ENCODE data around the gene CTAGE1. TPM values are rescaled to one million over a fixed set of nuclear protein-coding genes. Genes with fewer than 3 reads are reported as not detected.
"Not testable (repeated sequence)": the region's sequence is repeated elsewhere in the genome, so short reads cannot be mapped to it uniquely, and the experiment has no call there.

The CTAGE1 gene
- total and polyA plus RNA-seq, 2 donors (not counting 3 experiments of a cell fraction or from before 2014, with no cell fraction given) = not detected

- Histone ChIP-seq H3K9me1 (replicated peaks; ENCODE audit: control insufficient read depth, extremely low read depth, insufficient read depth, low read length) (no peaks in the 10 kb centered on the region), H3K4me2 (ENCODE audit: insufficient read depth, low read length) (peak overlapping the region; percentile 17), H3K4me1 (ENCODE audit: control insufficient read depth, extremely low read depth, insufficient read depth, low read length) (peaks cover 9% of the 10 kb centered on the region), H4K20me1 (replicated peaks; ENCODE audit: control insufficient read depth, extremely low read depth, insufficient read depth, low read length) (no peaks in the 10 kb centered on the region), H3K36me3 (ENCODE audit: control insufficient read depth in 2 of 2, extremely low read depth in 1 of 2, insufficient read depth in 2 of 2, low read length in 2 of 2) (no peaks in the 10 kb centered on the region), H2AFZ (ENCODE audit: low read depth, low read length) (peak overlapping the region; percentile 75), H3K4me3 (replicated peaks in 1 of 3; ENCODE audit: insufficient read depth in 1 of 3, low read depth in 1 of 3, low read length in 3 of 3) (no peak overlapping the region), H3K9me3 (replicated peaks; ENCODE audit: control insufficient read depth, insufficient read depth, low read length) (peaks cover 2% of the 10 kb centered on the region), H3K27ac (ENCODE audit: insufficient read depth, low read depth, low read length) (peak overlapping the region; percentile 74), H3K79me2 (ENCODE audit: control insufficient read depth, insufficient read depth, low read length) (no peaks in the 10 kb centered on the region), H3K27me3 (ENCODE audit: control insufficient read depth in 2 of 2, insufficient read depth in 2 of 2, low read length in 2 of 2) (no peaks in the 10 kb centered on the region), H3K9ac (replicated peaks; ENCODE audit: extremely low read depth, insufficient read depth, low read length) (peak overlapping the region; percentile 43)
- dilution Hi-C loops (cut with MboI; ENCODE audit: extremely low pct_ligation_motif_present, low sequenced_read_pairs) = no loop called here
- POLR2A ChIA-PET = interaction anchor here (0.6 to 0.7 kb wide), 2 partner anchors 11 to 66 kb away, joined by 3 read pairs; no protein-coding TSS in a partner anchor
- peak; percentile 86 for DNase-seq (ENCODE audit: low read depth, low spot score)
- FAIRE-seq = peak; percentile 33
- CTCF ChIA-PET = interaction anchor here (0.6 to 2.0 kb wide), 8 partner anchors 10 to 112 kb away, joined by 3 to 11 read pairs (median 6); no protein-coding TSS in a partner anchor
- TF ChIP-seq JUN (IDR thresholded peaks at IDR 0.05; ENCODE audit: borderline replicate concordance, insufficient read depth, insufficient read length, low read depth) = no peak
- intact Hi-C loops (cut with micrococcal nuclease) = loop anchor here (1.0 to 5.0 kb wide), 4 partner anchors 16 to 170 kb away; no protein-coding TSS in a partner anchor
- no TSS peak for BruUV-seq (replicated peaks)
Measured at GRCh38 chr18:22452226-22452668, 34.5 kb upstream of the CTAGE1 start.

GRCh38 chr18:22451796-22452195, 34.1 kb upstream of the CTAGE1 start:
- no peak overlapping the region for H3K4me3 ChIP-seq (replicated peaks in 1 of 3; ENCODE audit: insufficient read depth in 1 of 3, low read depth in 1 of 3, low read length in 3 of 3)
- dilution Hi-C loops (cut with MboI; ENCODE audit: extremely low pct_ligation_motif_present, low sequenced_read_pairs) = no loop called here
- peak; percentile 29 for DNase-seq (ENCODE audit: low read depth, low spot score)
- no peaks in the 10 kb centered on the region for H3K27me3 ChIP-seq (ENCODE audit: control insufficient read depth in 2 of 2, insufficient read depth in 2 of 2, low read length in 2 of 2)
- no peaks in the 10 kb centered on the region for H4K20me1 ChIP-seq (replicated peaks; ENCODE audit: control insufficient read depth, extremely low read depth, insufficient read depth, low read length)
- intact Hi-C loops (cut with micrococcal nuclease) = loop anchor here (1.0 to 5.0 kb wide), 4 partner anchors 17 to 169 kb away; no protein-coding TSS in a partner anchor
- peak overlapping the region; percentile 74 for H3K27ac ChIP-seq (ENCODE audit: insufficient read depth, low read depth, low read length)
- H3K4me1 ChIP-seq (ENCODE audit: control insufficient read depth, extremely low read depth, insufficient read depth, low read length) = peaks cover 9% of the 10 kb centered on the region
- no peaks in the 10 kb centered on the region for H3K36me3 ChIP-seq (ENCODE audit: control insufficient read depth in 2 of 2, extremely low read depth in 1 of 2, insufficient read depth in 2 of 2, low read length in 2 of 2)
- no peaks in the 10 kb centered on the region for H3K9me1 ChIP-seq (replicated peaks; ENCODE audit: control insufficient read depth, extremely low read depth, insufficient read depth, low read length)
- no peak overlapping the region for H3K9ac ChIP-seq (replicated peaks; ENCODE audit: extremely low read depth, insufficient read depth, low read length)
- ChIA-PET POLR2A (no interaction called here), CTCF (interaction anchor here (1.5 to 2.0 kb wide), 5 partner anchors 14 to 112 kb away, joined by 3 to 7 read pairs (median 6); no protein-coding TSS in a partner anchor)
- H2AFZ ChIP-seq (ENCODE audit: low read depth, low read length) = peak overlapping the region; percentile 11
- H3K4me2 ChIP-seq (ENCODE audit: insufficient read depth, low read length) = peak overlapping the region; percentile 17
- no peak for TF ChIP-seq GATA2 (IDR thresholded peaks at IDR 0.05; ENCODE audit: insufficient read depth, insufficient read length, low read depth, low read length)
- TF ChIP-seq POLR2AphosphoS5 (IDR thresholded peaks at IDR 0.05; ENCODE audit: insufficient read depth, low read depth, low read length) = no peak
- TF ChIP-seq FOS (IDR thresholded peaks at IDR 0.05; ENCODE audit: borderline replicate concordance, insufficient read depth, low read length) = no peak
- TF ChIP-seq MAX (IDR thresholded peaks at IDR 0.05; ENCODE audit: insufficient read depth, insufficient read length) = no peak
- H3K79me2 ChIP-seq (ENCODE audit: control insufficient read depth, insufficient read depth, low read length) = no peaks in the 10 kb centered on the region
- FAIRE-seq = no peak
- BruUV-seq (replicated peaks) = no TSS peak
- H3K9me3 ChIP-seq (replicated peaks; ENCODE audit: control insufficient read depth, insufficient read depth, low read length) = peaks cover 2% of the 10 kb centered on the region

- DNase-seq (ENCODE audit: low read depth, low spot score); H3K4me2 ChIP-seq (ENCODE audit: insufficient read depth, low read length); H3K4me3 ChIP-seq (replicated peaks in 1 of 3; ENCODE audit: insufficient read depth in 1 of 3, low read depth in 1 of 3, low read length in 3 of 3); BruUV-seq (replicated peaks); FAIRE-seq; H3K36me3 ChIP-seq (ENCODE audit: control insufficient read depth in 2 of 2, extremely low read depth in 1 of 2, insufficient read depth in 2 of 2, low read length in 2 of 2); H3K27ac ChIP-seq (ENCODE audit: insufficient read depth, low read depth, low read length); H3K9me3 ChIP-seq (replicated peaks; ENCODE audit: control insufficient read depth, insufficient read depth, low read length); H2AFZ ChIP-seq (ENCODE audit: low read depth, low read length); dilution Hi-C loops (cut with MboI; ENCODE audit: extremely low pct_ligation_motif_present, low sequenced_read_pairs); CTCF ChIA-PET; H3K9ac ChIP-seq (replicated peaks; ENCODE audit: extremely low read depth, insufficient read depth, low read length); H3K9me1 ChIP-seq (replicated peaks; ENCODE audit: control insufficient read depth, extremely low read depth, insufficient read depth, low read length); H3K27me3 ChIP-seq (ENCODE audit: control insufficient read depth in 2 of 2, insufficient read depth in 2 of 2, low read length in 2 of 2); H4K20me1 ChIP-seq (replicated peaks; ENCODE audit: control insufficient read depth, extremely low read depth, insufficient read depth, low read length); H3K79me2 ChIP-seq (ENCODE audit: control insufficient read depth, insufficient read depth, low read length); POLR2A ChIA-PET: not testable (repeated sequence)
- peaks cover 12% of the 10 kb centered on the region for H3K4me1 ChIP-seq (ENCODE audit: control insufficient read depth, extremely low read depth, insufficient read depth, low read length)
- intact Hi-C loops (cut with micrococcal nuclease) = loop anchor here (5.0 kb wide), 2 partner anchors 63 to 107 kb away; no protein-coding TSS in a partner anchor
Measured at GRCh38 chr18:22450766-22451165, 33.1 kb upstream of the CTAGE1 start.

Measured in endothelial cell of umbilical vein (primary cell).